GM18873 (cell line): Measurements from ENCODE around the gene RAMP3.
"Not testable (repeated sequence)": the region's sequence is repeated elsewhere in the genome, so short reads cannot be mapped to it uniquely, and the experiment has no call there.

Experiments
- ATAC-seq: cut with Tn5 transposase; IDR thresholded peaks from one replicate; pipeline ENCODE4 v1.9.1; 2021; ENCODE audit warnings: mild to moderate bottlenecking, moderate library complexity, moderate number of reproducible peaks; ENCODE audit not compliant: unreplicated experiment, low FRiP score

Gene RAMP3

DNA sequence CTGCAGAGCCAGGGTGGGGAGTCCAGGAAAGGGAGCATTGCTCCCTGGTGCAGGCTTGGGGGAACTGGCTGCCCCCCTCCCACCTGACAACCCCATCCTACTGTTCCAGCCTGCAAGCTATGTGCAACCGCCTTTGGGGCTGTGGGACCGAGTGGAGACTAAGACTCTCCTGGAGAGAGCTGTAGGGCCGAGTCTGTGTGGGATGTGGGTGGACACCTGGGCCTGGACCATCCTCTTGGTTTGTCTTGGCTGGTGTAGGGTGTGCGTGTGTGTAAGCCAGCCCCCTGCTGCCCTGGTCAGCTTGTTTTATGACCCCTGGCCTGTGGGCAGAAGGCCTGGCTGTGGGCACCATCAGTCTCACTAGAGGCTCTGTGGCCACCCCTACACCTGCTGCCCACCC is 1.6 kb upstream of the RAMP3 start:
- ATAC-seq: no peak

DNA sequence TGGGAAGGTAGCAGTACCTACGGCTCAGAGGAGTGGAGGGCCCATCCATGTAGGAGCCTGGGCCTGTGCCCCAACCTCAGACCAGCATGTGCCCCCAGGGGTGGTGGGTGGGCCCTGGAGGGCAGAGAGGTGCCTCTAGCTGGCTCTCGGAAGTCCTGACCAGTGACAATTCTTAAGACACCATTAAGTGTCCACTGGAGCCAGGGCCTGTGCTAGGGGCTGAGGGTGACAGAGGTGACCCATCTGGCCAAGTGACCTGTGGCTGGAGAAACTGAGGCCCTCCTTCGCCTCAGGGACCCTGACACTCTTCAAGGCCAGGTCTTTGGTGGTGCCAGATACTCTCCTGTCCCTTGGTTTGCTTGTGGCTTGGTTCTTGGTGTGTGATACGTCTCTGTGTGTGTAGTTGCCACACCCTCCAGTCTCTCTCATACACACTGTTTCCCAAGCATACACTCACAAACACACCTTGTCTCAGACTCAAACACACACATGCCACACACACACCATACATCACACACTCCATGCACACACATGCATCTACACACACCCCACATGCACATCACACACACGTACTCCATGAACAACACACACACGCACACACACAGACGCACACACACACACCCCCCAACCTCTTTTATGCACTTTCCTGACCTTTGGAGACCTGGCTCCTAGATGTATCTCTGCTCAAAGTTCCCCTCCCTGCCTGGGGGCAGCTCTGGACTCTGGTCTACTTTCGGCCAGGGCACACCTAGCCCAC is 897 bp upstream of the RAMP3 start:
- no peak for ATAC-seq

DNA sequence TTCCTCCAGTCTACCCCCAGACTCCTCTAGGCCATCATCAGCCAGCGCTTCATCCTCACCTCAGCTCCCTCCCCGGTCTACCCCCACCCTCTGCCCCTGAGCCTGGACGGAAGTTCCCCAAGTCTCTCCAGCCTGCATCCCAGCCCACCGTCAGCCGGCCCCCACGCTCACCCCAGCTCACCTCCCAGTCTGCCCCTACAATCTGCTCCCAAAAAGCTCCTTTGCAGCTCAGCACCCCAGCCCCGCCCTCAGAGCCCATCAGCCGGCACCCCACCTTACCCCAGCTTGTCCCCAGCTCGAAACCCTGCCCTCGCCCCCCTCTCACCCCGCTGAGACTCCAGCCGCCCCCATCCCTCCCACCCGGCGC is 322 bp upstream of the RAMP3 start:
- no peak for ATAC-seq

DNA sequence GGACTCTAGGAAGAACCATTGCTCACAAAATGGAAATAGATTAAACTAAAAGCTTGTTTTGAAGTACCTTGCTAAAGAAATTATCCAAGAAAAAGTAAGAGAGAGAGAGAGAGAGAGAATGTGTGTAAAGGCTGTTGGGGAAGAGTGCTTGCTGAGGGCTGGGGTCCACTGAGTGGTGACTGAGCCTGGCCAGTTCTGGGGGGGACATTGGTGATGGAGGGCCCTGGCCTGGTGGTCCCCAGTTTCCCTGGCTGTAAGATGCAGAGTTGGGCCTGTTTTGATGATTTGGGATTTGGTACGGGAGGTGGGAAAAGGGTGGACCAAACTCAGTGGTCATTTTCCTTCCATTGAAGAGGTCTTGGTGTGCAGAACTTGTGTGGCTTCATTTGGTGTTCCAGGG is 880 bp downstream of the RAMP3 start:
- ATAC-seq: no peak

DNA sequence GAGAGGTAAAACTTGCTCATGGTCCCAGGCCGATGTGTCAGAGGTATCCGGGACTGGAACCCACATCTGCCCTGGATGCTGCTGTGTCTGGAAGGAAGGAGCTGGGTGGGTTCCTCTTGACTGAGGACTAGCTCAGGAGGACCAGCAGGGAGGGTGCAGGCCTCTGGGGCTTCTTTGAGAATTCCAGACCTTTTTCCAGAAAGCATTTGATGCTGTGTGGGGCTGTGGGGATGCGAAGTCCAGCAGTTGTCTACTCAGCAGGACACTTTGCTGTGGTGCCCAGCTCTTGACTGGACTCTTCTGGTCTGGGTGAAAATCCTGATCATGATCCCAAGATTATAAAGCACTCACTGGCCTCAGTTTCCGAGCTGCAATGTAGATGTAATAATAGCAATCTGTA is 1.7 kb downstream of the RAMP3 start:
- ATAC-seq: no peak

DNA sequence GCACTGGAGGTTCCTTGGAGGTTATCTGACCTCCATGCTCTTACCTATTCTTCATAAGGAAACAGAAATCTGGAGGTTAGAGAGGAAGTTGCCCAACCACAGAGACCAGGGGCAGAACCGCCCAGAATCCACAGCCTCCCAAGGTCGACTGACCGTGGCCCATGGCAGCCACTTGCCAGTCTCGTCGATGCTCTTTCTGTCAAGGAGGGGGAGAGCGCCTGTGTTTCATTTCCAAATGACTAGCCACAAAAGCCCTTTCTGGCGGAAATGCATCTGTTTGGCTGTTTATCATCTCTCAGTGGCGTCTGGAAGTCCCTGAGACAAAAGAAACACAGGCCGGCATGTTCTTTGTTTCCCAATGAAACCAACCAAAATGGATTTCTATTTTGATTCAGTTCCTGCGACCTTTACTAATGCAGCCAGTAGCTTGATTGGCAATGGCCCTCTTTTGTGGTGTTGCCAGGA is 2.9 kb downstream of the RAMP3 start:
- no peak for ATAC-seq

DNA sequence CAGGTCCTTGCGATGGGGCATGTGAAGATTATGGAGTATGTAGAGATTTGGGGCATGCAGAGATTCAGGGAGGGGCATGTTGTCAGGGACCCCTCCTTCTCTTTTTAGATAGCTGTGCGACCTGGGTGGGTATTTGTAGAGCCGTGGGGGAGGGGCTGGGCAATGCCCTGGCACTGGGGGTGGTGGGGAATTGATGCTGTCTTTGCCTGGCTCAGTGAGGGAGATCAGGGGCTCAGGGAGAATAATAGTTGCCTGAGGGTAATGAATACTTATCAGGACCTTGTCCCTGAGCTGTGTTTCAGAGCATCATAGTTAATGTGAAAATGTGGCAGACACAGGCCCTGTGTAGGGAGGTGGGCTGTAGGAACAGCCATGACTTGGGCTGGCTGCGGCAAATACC is 3.5 kb downstream of the RAMP3 start:
- no peak for ATAC-seq

DNA sequence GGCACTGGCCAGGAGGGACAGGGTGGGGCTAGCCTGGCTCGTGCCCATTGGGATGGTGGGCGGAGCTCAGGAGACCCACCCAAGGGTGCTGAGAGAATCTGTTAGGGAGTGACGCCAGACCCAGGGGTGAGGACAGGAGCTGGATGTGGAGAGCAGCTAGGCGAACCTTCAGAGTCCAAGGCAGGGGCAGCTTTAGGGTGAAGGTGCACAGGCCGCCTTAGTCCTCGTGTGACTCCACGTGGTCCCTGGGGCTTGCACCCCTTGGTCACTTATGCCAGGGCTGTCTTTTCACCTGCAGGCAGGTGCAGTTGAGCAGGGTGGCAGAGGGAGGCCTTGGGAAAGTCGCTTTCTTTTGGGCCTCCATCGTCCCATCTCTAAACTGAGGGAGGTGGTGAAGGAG is 4.3 kb downstream of the RAMP3 start:
- ATAC-seq: no peak

DNA sequence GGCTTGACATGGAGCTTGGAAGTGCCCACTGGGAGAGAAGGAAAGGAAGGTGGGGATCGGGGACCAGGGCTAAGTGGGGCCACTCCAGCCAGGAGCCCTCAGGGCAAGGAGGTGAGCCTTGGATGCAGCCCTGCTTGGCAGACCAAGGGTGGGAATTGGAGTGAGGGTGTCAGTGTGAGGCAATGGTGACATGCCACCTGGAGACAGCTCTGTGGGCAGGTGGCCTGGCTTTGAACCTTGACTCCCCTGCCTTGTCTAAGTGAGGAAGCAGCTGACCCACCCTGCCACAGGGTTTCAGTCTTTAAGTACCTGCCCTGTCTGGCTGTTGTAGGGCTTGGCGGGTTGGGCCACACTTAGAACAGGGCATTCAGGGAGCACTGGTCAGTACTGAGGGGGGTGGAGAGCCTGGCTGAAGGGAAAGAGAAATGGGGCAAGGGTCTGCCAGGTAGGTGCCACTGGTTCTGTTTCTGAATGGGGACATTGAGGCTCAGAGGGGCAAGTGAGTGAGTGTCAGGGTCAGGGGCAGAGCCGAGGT is 4.8 kb downstream of the RAMP3 start:
- no peak for ATAC-seq

DNA sequence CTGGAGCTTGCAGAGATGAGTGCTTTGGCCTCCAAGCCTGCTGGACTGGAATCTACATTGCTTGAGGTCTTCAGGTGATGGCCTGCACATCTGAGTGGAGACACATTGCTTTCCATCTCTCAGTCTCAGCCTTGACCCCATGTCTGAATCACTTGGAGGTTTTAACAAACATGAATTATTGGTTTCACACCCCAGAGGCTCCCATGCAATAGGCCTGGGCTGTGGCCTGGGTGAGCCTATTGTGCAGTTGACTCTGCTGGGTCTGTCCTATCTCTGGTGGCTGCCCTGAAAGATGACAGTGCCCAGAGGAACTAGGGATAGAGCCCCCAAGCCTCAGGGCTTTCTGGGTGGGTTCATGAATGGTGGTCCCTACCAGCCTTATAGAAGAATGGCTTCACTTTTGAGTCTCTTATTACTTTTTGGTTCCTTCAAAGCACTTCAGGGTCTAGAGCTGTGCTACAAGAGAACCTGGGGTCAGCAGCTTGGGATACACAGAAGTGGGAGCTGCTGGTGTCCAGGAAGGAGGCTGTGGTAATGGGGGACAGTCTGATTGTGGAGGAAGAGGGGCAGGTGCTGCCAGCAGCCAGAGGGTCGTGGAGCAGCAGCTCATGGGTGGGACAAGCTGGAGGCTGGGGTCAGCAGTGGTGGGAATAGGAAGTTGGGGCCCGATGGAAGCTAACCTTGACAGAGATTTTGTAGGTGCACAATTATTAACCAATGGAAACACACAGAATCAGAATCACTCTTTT is 5.5 kb downstream of the RAMP3 start:
- ATAC-seq: no peak

DNA sequence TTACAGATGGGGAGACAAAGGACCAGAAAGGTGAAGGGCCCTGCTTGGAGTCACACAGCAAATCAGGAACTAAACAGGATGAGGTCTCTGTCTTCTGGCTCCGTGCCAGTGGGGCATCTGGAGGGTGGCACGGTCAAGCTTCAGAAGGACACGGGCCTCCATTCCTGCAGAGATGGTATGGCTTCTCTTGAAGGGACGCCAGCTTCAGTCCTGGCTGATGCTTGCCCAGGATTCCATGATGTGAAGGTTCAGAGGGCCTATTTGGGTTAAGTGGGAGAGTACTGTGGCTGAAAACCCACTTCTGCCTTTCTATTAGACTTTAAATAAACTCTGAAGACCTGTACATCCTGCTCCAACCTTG is 6.1 kb downstream of the RAMP3 start:
- no peak for ATAC-seq

DNA sequence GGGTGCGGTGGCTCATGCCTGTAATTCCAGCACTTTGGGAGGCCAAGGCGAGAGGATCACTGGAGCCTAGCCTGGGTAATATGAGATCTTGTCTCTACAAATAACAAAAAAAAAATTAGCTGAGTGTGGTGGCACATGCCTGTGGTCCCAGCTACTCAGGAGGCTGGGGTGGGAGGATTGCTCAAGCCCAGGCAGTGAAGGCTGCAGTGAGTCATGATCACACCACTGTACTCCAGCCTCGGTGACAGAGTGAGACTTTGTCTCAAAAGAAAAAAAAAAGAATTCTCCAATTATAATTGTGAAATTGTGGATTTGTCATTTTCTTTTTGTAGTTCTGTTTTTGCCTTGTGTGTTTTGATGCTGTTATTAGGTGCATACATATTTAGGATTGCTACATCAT is 6.7 kb downstream of the RAMP3 start:
- ATAC-seq: not testable (repeated sequence)

DNA sequence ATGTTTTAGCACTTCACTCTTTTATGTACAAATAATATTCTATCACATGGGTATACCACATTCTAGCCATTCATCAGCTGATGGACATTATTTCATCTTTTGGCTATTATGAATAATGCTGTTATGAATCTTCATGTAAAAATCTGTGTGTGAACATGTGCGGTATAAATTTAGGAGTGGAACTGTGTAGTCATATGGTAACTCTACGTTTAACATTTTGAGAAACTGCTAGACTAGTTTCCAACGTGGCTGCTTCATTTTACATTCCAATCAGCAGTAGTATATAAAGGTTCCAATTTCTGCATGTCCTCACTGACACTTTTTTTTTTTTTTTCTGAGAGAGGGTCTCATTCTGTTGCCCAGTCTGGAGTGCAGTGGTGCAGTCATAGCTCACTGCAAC is 8.3 kb downstream of the RAMP3 start:
- no peak for ATAC-seq

DNA sequence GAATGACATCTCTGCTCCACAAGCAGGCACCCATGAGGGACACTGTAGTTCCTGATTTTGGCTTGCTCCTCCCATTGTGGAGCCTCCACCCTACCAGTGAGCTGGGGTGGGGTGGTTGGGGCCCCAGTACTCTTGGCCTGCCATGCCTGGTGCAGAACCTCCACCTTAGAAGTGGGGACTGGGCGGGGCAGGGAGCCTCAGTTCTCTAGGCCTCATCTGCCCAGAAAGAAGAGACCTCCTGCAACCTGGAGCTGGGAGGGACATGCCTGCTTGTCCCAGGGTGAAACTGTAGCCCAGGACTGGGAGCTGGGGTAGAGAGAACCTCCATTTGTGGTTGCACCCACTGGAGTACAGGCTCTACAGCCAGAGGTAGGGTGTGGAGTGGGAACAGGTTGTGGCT is 14.4 kb downstream of the RAMP3 start:
- no peak for ATAC-seq

DNA sequence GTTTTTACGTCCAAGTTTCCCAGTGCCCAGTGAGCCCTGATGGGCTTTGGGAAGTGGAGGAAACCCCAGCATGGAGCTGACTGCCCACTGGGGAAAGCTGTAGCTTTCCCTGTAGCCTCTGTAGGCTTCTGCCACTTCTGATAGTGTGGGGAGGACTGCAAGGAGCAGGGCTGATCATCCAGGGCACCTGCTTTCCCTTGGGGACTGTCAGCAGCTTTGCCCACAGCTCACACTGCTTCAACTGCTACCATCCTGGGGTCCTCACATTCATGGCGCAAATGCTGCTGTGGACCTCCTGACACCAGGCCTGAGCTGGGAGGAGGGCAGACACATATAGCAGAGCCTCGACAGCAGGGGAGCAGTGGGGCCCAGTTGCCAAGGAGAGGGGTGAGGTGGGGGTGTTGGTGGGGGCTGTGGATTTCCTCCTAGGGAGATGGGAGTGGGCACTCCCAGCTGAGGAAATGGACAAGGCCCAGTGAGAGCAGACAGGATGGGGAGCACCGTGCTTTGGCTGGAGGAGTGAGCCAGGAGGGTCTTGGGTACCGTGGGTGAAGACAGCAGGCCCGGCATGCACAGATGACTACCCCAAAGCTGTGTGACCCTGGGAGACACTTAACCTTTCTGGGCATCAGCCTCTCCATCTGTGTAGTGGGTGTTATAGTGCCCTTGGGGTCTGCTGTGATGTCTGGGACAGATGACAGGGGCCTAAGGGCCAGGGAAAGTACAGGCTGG is 16.2 kb downstream of the RAMP3 start:
- ATAC-seq: no peak

DNA sequence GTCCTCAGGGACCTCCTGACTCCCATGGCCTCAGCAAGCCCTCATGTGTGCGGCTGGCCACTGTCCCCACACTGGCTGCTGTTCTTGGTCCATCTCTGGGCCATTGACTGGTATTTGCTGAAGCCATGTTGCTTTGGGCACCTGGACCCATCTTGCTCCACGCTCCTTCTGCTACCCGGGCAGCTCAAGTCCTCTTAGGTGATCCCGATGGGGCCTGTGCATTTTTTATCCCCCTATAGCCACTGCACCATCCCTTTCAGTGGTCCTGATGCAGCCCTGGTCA is 16.7 kb downstream of the RAMP3 start:
- ATAC-seq: no peak

DNA sequence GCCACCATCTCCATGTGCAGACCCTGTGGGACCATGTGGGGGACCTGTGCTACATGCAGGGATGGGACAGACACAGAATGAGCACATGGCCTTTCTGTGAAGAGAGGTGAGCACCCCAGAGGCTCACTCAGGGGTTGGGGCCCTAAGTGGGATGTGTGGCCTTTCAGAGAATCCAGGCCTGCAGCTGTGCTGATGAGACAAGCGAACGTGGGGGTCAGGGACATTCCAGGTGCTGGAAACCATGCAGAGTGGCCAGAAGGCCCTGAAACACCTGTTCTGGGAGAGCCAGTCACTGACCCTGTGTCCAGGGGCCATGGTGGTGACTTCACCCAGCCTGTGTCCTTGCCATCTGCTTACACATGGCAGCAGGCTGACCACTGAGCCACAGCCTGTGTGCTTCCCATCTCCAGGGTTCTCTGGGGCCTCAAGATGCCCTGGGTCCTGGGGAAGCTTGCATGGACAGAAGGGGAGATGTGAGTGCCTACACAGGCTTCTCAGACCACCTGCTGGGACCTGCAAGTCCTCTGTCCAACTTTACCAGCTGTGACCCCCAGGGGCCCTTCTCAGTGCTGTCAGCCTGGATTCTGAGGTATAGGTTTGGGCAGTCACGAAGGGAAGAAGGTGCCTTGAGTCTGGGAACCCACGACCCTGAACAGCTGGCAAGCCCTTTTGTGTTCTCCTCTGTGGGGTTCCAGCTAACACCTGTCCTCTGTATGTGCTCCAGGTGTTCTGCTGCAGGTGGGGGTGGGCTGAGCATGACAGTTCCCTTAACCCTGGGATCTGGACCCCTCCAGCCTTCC is 17.6 kb downstream of the RAMP3 start:
- ATAC-seq: no peak

DNA sequence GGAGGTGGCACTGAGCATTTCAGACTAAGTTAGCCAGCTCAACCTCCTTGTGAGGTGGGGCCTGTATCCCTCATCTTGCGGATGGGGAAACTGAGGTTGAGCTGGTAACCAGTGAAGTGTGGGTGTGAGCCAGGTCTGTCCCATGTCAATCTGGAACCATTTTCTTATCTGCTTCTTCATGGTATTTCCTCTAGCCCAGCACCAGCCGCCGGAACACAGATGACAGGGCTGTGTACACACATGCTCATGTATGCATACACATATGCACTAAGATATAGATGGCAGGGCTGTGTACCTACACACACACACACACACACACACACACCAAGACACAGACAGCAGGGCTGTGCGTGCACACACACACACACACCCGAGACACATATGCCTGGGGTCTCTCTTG is 18.5 kb downstream of the RAMP3 start:
- no peak for ATAC-seq

DNA sequence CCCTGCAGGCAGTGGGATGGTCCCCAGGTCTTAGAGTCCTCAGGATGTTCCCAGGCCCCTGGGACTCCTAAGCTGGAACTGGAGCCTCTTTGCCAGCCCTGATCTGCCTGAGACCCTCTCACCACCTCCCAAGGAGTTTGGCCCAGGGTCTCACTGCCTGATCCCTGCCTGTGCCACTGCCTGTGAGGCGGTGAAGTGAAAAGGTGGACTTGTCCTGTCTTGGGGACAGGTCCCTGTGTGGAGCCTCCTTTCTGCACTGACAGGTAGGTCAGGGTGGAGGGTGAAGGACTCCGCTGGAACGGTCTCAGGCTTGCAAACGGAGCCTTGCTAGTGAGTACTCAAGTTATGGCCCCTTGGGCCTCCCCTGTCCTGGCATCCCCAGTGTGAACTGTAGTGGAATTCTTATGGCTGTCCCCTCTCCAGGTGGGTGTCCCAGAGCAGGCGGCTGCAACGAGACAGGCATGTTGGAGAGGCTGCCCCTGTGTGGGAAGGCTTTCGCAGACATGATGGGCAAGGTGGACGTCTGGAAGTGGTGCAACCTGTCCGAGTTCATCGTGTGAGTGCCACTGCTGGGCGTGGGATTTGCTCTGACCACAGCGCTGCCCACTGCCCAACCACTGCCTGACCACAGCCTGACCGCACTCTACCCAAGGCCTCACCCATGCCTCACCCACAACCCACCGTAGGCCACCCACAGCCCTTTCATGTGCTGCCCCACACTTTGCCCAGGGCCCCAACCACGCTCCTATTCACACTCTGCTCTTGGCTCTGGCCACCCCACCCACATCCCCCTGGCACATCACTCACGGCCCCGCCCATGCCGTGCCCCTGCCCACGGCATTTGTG is 19.5 kb downstream of the RAMP3 start:
- no peak for ATAC-seq

DNA sequence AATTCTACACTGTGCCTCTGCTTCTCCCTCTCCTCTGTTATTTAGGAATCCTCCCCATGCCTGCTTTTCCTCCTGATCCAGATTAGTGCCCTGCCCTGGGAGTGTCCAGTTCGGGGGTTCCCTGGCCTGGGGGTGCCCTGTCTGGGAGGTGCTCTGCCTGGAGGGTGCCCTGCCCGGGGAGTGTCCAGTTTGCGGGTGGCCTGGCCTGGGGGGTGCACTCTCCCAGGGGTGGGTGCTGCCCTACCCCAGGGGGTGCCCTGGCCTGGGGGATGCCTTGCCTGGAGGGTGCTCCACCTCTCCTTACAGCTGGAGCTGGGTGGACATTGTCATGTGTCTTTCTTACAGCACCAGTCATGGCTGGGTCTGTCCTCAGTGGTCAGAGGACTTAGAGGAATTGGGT is 20.2 kb downstream of the RAMP3 start:
- ATAC-seq: no peak
